GF-D8 (cell line): Measurements from ENCODE around the gene VMA21.

Experiments used
- DNase-seq: peaks from one replicate; lab custom pipeline; 2025; lab: John Stamatoyannopoulos, UW

Gene VMA21

GRCh38 chrX:151396825-151397740 lies at the start of gene VMA21:
TSS of gene VMA21 (plus strand) at chrX:151397206. CDS start at chrX:151397309, 103 bp downstream.
- DNase-seq: peak; percentile 60

- no peak for DNase-seq
Measured at GRCh38 chrX:151359341-151359740, 37.7 kb upstream of the VMA21 start.

GRCh38 chrX:151359931-151360871 lies 36.8 kb upstream of the VMA21 start:
- no peak for DNase-seq

GRCh38 chrX:151363316-151363715 lies 33.7 kb upstream of the VMA21 start:
- DNase-seq: no peak

GRCh38 chrX:151365579-151365978 lies 31.4 kb upstream of the VMA21 start:
- DNase-seq: no peak

- DNase-seq: no peak
Measured at GRCh38 chrX:151370906-151371305, 26.1 kb upstream of the VMA21 start.

GRCh38 chrX:151384807-151385206 lies 12.2 kb upstream of the VMA21 start:
- DNase-seq: no peak

- no peak for DNase-seq
Measured at GRCh38 chrX:151386838-151387459, 10.1 kb upstream of the VMA21 start.

GRCh38 chrX:151391722-151392121 lies 5.3 kb upstream of the VMA21 start:
- no peak for DNase-seq

- DNase-seq: peak; percentile 14
Measured at GRCh38 chrX:151393514-151393913, 3.5 kb upstream of the VMA21 start.

GRCh38 chrX:151396042-151396824 lies 773 bp upstream of the VMA21 start:
- peak; percentile 56 for DNase-seq

GRCh38 chrX:151397741-151398070 lies 700 bp downstream of the VMA21 start:
- DNase-seq: no peak

GRCh38 chrX:151398346-151398745 lies 1.3 kb downstream of the VMA21 start:
- DNase-seq: no peak

- DNase-seq: no peak
Measured at GRCh38 chrX:151402719-151403390, 5.8 kb downstream of the VMA21 start.

- DNase-seq: no peak
Measured at GRCh38 chrX:151416579-151416978, 19.6 kb downstream of the VMA21 start.

GRCh38 chrX:151419782-151420181 lies 22.8 kb downstream of the VMA21 start:
- no peak for DNase-seq

- DNase-seq: no peak
Measured at GRCh38 chrX:151424505-151424904, 27.5 kb downstream of the VMA21 start.

- no peak for DNase-seq
Measured at GRCh38 chrX:151448509-151448908, 51.5 kb downstream of the VMA21 start.

GRCh38 chrX:151458824-151459223 lies 61.8 kb downstream of the VMA21 start:
- no peak for DNase-seq
